HepG2 (cell line): ENCODE measurements around the gene SEMG1. TPM values are rescaled to one million over a fixed set of nuclear protein-coding genes. Genes with fewer than 3 reads are reported as not detected.

Experiments used
- ESRRA ChIP-seq: sonication (generic); formaldehyde crosslinking; IDR thresholded peaks from 2 replicates; pipeline ENCODE4 v1.5.1; 2020; ENCODE audit warnings: mild to moderate bottlenecking, low read depth, missing genetic modification reagents
- GABPB1 ChIP-seq: IDR thresholded peaks from 2 replicates; pipeline ENCODE4 v1.6.1; 2016; ENCODE audit warnings: mild to moderate bottlenecking, missing genetic modification reagents, moderate library complexity, missing compliant biosample characterization
- RFX3 ChIP-seq: IDR thresholded peaks from 2 replicates; pipeline ENCODE4 v1.6.1; 2016; ENCODE audit warnings: missing biosample characterization, missing genetic modification reagents
- TEAD2 ChIP-seq: sonication (generic); formaldehyde crosslinking; IDR thresholded peaks from 2 replicates; pipeline ENCODE4 v1.9.0; 2021; ENCODE audit warnings: missing genetic modification reagents
- ZFP90 ChIP-seq: sonication (generic); formaldehyde crosslinking; IDR thresholded peaks from 2 replicates; pipeline ENCODE4 v1.8.0; 2022; ENCODE audit warnings: missing genetic modification reagents, mild to moderate bottlenecking, inconsistent platforms, borderline replicate concordance
- ZFYVE20 ChIP-seq: sonication (generic); formaldehyde crosslinking; IDR thresholded peaks from 2 replicates; pipeline ENCODE4 v1.8.0; 2023; ENCODE audit warnings: low read depth, mild to moderate bottlenecking, moderate library complexity, missing genetic modification reagents, borderline replicate concordance
- ZNF335 ChIP-seq: sonication (generic); formaldehyde crosslinking; IDR thresholded peaks from 2 replicates; pipeline ENCODE4 v1.4.0; 2020; ENCODE audit warnings: missing genetic modification reagents
- ZSCAN20 ChIP-seq: sonication (generic); formaldehyde crosslinking; IDR thresholded peaks from 2 replicates; pipeline ENCODE4 v1.4.0; 2020; ENCODE audit warnings: missing genetic modification reagents, mild to moderate bottlenecking, borderline replicate concordance
- polyA plus RNA-seq, 8 experiments: library from polyadenylated mRNA; depleted of rRNA in 3 of 8; stranded (reverse) in 7 of 8; unstranded in 1 of 8; fragments of >200 nt; fragmentation: Illumina TruSeq in 4 of 8; extraction: Trizol in 4 of 8; gene quantifications; 2 replicates each; pipeline versions ENCODE4 v1.2.1 to v1.2.3, GENCODE V29; 2011 to 2016; ENCODE audit warnings: low read depth in 4 of 8, missing spikeins in 1 of 8, mixed read lengths in 1 of 8; ENCODE audit not compliant: insufficient read depth in 1 of 8
- total RNA-seq, 5 experiments: library from RNA; depleted of rRNA; stranded (reverse); fragments of >200 nt; fragmentation: Illumina TruSeq; extraction: Trizol; gene quantifications; 2 replicates each; pipeline ENCODE4 v1.2.3, GENCODE V29; 2016; ENCODE audit warnings: low read depth in 1 of 5
- TF ChIP-seq, protein P1 (sequence below): sonication (generic); formaldehyde crosslinking; IDR thresholded peaks from 2 replicates; pipeline ENCODE4 v1.4.0; 2020; ENCODE audit warnings: missing genetic modification reagents
- TF ChIP-seq, protein P2 (sequence below): sonication (generic); formaldehyde crosslinking; IDR thresholded peaks from 2 replicates; pipeline ENCODE4 v1.4.0; 2020; ENCODE audit warnings: missing genetic modification reagents
- TF ChIP-seq, protein P3 (sequence below): sonication (generic); IDR thresholded peaks from 2 replicates; pipeline ENCODE4 v1.6.1; 2016; ENCODE audit warnings: low read depth, borderline replicate concordance
- TF ChIP-seq, protein P4 (sequence below): sonication (generic); formaldehyde crosslinking; IDR thresholded peaks from 2 replicates; pipeline ENCODE4 v1.5.1; 2020; ENCODE audit warnings: mild to moderate bottlenecking, missing genetic modification reagents
- TF ChIP-seq, protein P5 (sequence below): sonication (generic); formaldehyde crosslinking; IDR thresholded peaks from 2 replicates; pipeline ENCODE4 v1.5.0; 2020; ENCODE audit warnings: mild to moderate bottlenecking, missing genetic modification reagents, moderate library complexity

SEMG1 gene
- total and polyA plus RNA-seq, 2 of the 13 experiments (the other 11 are each of a cell fraction or from before 2014, with no cell fraction given), result not detected

DNA sequence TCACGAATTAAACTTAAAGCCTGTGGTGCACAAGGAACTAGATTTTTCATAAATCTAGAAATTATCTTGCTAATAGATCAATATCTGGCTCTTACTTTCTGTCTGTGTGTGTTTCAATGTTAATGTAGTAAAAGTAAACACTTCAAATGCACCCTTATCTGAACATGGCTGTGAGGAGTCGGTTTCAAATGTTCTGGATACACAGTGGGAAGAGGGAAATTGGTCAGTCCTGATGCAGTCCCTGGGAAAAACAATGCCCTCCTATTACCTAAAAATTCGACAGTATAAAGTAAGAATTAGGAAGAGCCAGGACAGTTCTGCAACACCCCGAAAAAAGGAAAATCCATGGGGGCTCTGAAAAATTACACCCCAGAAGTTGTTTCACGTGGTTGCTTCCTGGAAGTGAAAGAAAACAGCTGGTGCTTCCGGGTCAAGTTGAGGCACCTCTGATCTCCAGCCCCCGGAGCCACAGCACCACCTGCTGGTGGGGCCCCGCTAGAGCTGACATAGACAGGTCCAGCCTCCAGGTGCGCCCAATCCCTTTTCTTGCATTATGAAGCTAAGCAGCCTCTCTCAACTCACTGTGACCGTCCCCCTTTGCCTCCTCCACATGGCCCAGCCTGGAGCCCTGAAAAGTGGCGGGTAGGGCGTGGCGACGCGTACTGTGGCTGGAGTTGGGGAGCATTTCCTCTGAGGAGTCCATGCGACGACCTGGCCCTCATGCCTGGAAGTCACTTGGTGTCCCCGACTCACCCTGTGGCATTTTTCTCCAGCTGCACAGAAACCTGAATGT, 22.6 kb downstream of the SEMG1 start (continued):
- TF ChIP-seq ZFP90 (0 out of 2 replicates have a peak, but pooled peaks have one; percentile 25), ZNF335 (CRISPR knock-in tag) (no peak), RFX3 (CRISPR knock-in tag) (no peak), ESRRA (no peak), ZSCAN20 (CRISPR knock-in tag) (0 out of 2 replicates have a peak, but pooled peaks have one; percentile 47), GABPB1 (CRISPR knock-in tag) (peak; percentile 79), TEAD2 (CRISPR knock-in tag) (0 out of 2 replicates have a peak, but pooled peaks have one; percentile 42), ZFYVE20 (CRISPR knock-in tag) (no peak)
- TF ChIP-seq, protein P1, sequence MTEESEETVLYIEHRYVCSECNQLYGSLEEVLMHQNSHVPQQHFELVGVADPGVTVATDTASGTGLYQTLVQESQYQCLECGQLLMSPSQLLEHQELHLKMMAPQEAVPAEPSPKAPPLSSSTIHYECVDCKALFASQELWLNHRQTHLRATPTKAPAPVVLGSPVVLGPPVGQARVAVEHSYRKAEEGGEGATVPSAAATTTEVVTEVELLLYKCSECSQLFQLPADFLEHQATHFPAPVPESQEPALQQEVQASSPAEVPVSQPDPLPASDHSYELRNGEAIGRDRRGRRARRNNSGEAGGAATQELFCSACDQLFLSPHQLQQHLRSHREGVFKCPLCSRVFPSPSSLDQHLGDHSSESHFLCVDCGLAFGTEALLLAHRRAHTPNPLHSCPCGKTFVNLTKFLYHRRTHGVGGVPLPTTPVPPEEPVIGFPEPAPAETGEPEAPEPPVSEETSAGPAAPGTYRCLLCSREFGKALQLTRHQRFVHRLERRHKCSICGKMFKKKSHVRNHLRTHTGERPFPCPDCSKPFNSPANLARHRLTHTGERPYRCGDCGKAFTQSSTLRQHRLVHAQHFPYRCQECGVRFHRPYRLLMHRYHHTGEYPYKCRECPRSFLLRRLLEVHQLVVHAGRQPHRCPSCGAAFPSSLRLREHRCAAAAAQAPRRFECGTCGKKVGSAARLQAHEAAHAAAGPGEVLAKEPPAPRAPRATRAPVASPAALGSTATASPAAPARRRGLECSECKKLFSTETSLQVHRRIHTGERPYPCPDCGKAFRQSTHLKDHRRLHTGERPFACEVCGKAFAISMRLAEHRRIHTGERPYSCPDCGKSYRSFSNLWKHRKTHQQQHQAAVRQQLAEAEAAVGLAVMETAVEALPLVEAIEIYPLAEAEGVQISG (CRISPR knock-in tag), result peak; percentile 66
- TF ChIP-seq, protein P2, sequence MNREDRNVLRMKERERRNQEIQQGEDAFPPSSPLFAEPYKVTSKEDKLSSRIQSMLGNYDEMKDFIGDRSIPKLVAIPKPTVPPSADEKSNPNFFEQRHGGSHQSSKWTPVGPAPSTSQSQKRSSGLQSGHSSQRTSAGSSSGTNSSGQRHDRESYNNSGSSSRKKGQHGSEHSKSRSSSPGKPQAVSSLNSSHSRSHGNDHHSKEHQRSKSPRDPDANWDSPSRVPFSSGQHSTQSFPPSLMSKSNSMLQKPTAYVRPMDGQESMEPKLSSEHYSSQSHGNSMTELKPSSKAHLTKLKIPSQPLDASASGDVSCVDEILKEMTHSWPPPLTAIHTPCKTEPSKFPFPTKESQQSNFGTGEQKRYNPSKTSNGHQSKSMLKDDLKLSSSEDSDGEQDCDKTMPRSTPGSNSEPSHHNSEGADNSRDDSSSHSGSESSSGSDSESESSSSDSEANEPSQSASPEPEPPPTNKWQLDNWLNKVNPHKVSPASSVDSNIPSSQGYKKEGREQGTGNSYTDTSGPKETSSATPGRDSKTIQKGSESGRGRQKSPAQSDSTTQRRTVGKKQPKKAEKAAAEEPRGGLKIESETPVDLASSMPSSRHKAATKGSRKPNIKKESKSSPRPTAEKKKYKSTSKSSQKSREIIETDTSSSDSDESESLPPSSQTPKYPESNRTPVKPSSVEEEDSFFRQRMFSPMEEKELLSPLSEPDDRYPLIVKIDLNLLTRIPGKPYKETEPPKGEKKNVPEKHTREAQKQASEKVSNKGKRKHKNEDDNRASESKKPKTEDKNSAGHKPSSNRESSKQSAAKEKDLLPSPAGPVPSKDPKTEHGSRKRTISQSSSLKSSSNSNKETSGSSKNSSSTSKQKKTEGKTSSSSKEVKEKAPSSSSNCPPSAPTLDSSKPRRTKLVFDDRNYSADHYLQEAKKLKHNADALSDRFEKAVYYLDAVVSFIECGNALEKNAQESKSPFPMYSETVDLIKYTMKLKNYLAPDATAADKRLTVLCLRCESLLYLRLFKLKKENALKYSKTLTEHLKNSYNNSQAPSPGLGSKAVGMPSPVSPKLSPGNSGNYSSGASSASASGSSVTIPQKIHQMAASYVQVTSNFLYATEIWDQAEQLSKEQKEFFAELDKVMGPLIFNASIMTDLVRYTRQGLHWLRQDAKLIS (CRISPR knock-in tag), result no peak
- TF ChIP-seq, protein P3, sequence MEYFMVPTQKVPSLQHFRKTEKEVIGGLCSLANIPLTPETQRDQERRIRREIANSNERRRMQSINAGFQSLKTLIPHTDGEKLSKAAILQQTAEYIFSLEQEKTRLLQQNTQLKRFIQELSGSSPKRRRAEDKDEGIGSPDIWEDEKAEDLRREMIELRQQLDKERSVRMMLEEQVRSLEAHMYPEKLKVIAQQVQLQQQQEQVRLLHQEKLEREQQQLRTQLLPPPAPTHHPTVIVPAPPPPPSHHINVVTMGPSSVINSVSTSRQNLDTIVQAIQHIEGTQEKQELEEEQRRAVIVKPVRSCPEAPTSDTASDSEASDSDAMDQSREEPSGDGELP, result peak; percentile 60; the same call in 1 of the 2 replicates
- TF ChIP-seq, protein P4, sequence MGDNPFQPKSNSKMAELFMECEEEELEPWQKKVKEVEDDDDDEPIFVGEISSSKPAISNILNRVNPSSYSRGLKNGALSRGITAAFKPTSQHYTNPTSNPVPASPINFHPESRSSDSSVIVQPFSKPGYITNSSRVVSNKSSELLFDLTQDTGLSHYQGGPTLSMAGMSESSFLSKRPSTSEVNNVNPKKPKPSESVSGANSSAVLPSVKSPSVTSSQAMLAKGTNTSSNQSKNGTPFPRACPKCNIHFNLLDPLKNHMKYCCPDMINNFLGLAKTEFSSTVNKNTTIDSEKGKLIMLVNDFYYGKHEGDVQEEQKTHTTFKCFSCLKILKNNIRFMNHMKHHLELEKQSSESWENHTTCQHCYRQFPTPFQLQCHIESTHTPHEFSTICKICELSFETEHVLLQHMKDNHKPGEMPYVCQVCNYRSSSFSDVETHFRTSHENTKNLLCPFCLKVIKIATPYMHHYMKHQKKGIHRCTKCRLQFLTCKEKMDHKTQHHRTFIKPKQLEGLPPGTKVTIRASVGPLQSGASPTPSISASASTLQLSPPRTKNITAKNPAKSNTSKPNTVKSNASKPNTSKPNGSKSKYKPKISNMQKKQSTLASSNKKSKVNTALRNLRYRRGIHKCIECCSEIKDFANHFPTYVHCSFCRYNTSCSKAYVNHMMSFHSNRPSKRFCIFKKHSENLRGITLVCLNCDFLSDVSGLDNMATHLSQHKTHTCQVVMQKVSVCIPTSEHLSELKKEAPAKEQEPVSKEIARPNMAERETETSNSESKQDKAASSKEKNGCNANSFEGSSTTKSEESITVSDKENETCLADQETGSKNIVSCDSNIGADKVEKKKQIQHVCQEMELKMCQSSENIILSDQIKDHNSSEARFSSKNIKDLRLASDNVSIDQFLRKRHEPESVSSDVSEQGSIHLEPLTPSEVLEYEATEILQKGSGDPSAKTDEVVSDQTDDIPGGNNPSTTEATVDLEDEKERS (CRISPR knock-in tag), result 0 out of 2 replicates have a peak, but pooled peaks have one; percentile 37
- TF ChIP-seq, protein P5, sequence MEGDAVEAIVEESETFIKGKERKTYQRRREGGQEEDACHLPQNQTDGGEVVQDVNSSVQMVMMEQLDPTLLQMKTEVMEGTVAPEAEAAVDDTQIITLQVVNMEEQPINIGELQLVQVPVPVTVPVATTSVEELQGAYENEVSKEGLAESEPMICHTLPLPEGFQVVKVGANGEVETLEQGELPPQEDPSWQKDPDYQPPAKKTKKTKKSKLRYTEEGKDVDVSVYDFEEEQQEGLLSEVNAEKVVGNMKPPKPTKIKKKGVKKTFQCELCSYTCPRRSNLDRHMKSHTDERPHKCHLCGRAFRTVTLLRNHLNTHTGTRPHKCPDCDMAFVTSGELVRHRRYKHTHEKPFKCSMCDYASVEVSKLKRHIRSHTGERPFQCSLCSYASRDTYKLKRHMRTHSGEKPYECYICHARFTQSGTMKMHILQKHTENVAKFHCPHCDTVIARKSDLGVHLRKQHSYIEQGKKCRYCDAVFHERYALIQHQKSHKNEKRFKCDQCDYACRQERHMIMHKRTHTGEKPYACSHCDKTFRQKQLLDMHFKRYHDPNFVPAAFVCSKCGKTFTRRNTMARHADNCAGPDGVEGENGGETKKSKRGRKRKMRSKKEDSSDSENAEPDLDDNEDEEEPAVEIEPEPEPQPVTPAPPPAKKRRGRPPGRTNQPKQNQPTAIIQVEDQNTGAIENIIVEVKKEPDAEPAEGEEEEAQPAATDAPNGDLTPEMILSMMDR (CRISPR knock-in tag), result peak; percentile 64
